RWPE1 (cell line): ENCODE data around the gene ARMH2.
"Not testable (repeated sequence)": the region's sequence is repeated elsewhere in the genome, so short reads cannot be mapped to it uniquely, and the experiment has no call there.

Experiments used
- CTCF ChIA-PET: fragments of 350-600 bp; sonication (Branson Sonifier 250); formaldehyde crosslinking; extraction: SDS; loops from one replicate; lab custom pipeline; 2021; lab: Yijun Ruan, JAX
- POLR2A ChIA-PET: fragments of 400-600 bp; formaldehyde crosslinking; extraction: SDS; loops from one replicate; lab custom pipeline; 2020; ENCODE audit warnings: antibody characterized with exemption; ENCODE audit not compliant: low non-redundant PET; lab: Yijun Ruan, JAX
- DNase-seq: peaks from one replicate; pipeline ENCODE4 v3.0.0; 2012; ENCODE audit warnings: low spot score
- H3K27ac ChIP-seq: fragments of 450-650 bp; 2 replicates; pipeline ENCODE4 v1.5.1; 2017
- TF ChIP-seq, protein P1 (sequence below): fragments of 450-650 bp; conservative IDR thresholded peaks from 2 replicates; pipeline ENCODE4 v1.5.1; 2017; ENCODE audit warnings: low read depth, mild to moderate bottlenecking

ARMH2 gene

DNA sequence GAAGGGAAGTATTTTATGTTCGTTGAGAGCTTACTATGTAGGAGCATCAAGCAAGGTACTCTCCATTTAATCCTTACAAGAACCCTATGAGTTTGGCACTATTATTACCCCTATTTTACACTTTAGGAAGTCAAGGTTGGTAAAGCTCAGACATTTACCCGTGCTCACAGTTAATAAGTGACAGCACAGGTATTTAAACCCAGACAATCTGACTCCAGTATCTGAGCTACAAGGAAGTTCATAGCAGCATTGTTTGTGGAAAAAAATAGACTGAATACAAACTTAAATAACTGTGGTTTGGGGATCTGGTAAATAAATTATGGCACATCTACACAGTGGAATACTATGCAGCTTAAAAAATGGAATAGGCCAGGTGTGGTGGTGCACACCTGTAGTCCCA is 45.2 kb downstream of the ARMH2 start:
- no peak overlapping the region for H3K27ac ChIP-seq
- ChIA-PET CTCF (no interaction called here), POLR2A (interaction anchor here (1.7 kb wide), 1 partner anchor 32 kb away, joined by 3 read pairs; no protein-coding TSS in a partner anchor)
- DNase-seq, result no peak
- TF ChIP-seq, protein P1, sequence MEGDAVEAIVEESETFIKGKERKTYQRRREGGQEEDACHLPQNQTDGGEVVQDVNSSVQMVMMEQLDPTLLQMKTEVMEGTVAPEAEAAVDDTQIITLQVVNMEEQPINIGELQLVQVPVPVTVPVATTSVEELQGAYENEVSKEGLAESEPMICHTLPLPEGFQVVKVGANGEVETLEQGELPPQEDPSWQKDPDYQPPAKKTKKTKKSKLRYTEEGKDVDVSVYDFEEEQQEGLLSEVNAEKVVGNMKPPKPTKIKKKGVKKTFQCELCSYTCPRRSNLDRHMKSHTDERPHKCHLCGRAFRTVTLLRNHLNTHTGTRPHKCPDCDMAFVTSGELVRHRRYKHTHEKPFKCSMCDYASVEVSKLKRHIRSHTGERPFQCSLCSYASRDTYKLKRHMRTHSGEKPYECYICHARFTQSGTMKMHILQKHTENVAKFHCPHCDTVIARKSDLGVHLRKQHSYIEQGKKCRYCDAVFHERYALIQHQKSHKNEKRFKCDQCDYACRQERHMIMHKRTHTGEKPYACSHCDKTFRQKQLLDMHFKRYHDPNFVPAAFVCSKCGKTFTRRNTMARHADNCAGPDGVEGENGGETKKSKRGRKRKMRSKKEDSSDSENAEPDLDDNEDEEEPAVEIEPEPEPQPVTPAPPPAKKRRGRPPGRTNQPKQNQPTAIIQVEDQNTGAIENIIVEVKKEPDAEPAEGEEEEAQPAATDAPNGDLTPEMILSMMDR, result no peak

- ChIA-PET CTCF (no interaction called here), POLR2A (no interaction called here)
- H3K27ac ChIP-seq, result no peak overlapping the region
- no peak for DNase-seq
- TF ChIP-seq, protein P1, result no peak
Measured at GRCh38 chr6:24752917-24753492, 45.7 kb downstream of the ARMH2 start.

GRCh38 chr6:24752503-24752902 is 46.2 kb downstream of the ARMH2 start:
- no peak for DNase-seq
- ChIA-PET POLR2A (no interaction called here), CTCF (interaction anchor here (0.5 kb wide), 1 partner anchor 264 kb away, joined by 5 read pairs; no protein-coding TSS in a partner anchor)

DNA sequence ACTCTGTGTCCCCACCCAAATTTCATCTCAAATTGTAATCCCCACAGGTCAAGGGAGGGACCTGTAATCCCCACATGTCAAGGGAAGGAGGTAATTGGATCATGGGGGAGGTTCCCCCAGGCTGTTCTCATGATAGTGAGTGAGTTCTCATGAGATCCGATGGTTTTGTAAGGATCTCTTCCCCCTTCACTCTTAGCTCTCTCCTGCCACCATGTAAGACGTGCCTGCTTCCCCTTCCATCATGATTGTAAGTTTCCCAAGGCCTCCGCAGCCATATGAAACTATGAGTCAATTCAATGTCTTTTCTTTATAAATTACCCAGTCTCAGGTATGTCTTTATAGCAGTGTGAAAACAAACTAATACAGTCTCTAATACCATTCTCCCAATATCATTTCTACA is 47.8 kb downstream of the ARMH2 start:
- DNase-seq, H3K27ac ChIP-seq, POLR2A ChIA-PET, CTCF ChIA-PET: not testable (repeated sequence)

More at GRCh38 chr6:24752503-24752902, 46.2 kb downstream of the ARMH2 start:
- TF ChIP-seq, protein P1, result no peak
- H3K27ac ChIP-seq, result no peak overlapping the region

GRCh38 chr6:24749297-24749696 is 49.4 kb downstream of the ARMH2 start:
- CTCF ChIA-PET, result interaction anchor here (0.6 kb wide), 1 partner anchor 360 kb away, joined by 3 read pairs; no protein-coding TSS in a partner anchor
- TF ChIP-seq, protein P1, result no peak
- H3K27ac ChIP-seq, result no peak overlapping the region
- POLR2A ChIA-PET, result no interaction called here
- no peak for DNase-seq
